HG02981 (cell line): ENCODE data around the gene WNT7A.

Experiments used
- ATAC-seq: cut with Tn5 transposase; IDR thresholded peaks from one replicate; pipeline ENCODE4 v1.9.1; 2021; ENCODE audit warnings: mild to moderate bottlenecking, moderate library complexity; ENCODE audit not compliant: unreplicated experiment

The WNT7A gene

GRCh38 chr3:13849018-13849417, 30.9 kb downstream of the WNT7A start:
- no peak for ATAC-seq

GRCh38 chr3:13846716-13847570, 32.9 kb downstream of the WNT7A start:
- ATAC-seq, result no peak

DNA sequence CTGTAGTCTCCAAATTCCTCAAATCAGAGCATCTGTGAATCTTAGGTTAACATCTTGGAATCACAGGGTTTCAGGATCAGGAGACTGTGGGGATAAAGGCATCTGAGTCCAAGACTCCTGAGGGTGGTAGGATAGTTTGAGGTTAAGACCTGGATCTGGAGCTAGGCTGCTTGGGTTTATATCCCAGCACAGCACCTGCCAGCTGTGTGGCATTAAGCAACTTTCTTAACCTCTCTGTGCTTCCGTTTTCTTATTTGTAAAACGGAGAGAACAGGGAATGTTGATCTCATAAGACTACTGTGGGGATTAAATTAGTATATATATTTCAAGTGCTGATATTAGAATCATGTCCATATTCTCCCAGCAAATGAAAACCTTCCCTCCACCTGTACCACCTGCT, 33.6 kb downstream of the WNT7A start:
- no peak for ATAC-seq

GRCh38 chr3:13845806-13846205, 34.1 kb downstream of the WNT7A start:
- no peak for ATAC-seq

- ATAC-seq, result no peak
These were observed 35.0 kb downstream of the WNT7A start for GRCh38 chr3:13844911-13845310.

DNA sequence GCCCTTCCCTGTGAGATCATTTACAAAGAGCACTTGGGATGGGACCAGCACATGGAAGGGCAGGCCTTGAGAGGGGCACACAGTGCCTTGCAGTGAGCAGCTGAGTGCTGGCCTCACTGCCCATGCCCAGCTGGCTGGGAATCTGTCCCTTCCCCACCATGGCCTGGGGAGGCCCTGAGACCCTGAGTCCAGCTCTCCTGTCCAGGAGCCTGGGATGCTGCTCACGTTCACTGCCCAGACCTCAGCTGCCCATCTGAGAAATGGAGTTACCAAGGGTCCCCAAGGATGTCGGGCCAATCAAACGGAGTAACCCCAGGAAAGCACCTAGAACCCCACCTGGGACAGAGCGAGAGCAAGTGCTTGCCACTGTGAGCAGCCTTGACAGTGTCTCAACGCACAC, 35.6 kb downstream of the WNT7A start:
- ATAC-seq, result no peak

GRCh38 chr3:13843351-13843750, 36.5 kb downstream of the WNT7A start:
- ATAC-seq, result no peak

- ATAC-seq, result no peak
These were observed 37.6 kb downstream of the WNT7A start for GRCh38 chr3:13842226-13842625.

DNA sequence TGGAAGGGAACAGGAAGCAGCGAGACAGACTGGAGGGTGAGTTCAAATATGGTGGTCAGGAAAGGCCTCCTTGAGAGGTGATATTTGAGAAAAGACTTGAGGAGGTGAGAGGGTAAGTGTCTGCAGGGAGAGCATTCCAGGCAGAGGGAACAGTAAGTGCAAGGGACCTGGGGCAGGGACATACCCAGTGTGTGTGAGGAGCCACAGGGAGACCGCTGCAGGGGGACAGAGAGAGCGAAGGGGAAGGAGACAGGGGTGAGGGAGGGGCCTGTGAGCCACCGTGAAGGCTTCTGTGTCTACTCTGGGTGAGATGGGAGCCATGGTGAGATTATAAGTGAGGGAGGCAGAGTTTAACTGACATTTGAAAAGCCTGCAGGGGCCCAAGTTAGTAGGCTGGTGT, 38.0 kb downstream of the WNT7A start:
- ATAC-seq, result no peak

GRCh38 chr3:13841141-13841540, 38.7 kb downstream of the WNT7A start:
- ATAC-seq, result no peak

DNA sequence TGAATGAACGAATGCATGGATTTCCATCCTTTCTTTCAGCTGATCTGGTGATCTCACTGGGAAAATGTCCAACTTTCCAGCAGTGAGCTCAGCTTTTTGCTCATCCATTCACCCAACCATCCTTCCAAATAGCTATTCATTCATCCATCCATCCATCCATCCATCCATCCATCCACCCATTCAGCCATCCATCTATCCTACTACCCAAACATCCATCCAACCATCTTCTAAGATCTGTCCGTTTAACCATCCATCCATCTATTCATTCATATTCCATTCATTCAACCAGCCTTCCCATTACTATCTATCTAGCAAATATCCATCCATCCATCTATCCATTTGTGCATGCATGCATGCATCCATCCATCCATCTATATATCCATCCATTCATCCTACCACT, 39.4 kb downstream of the WNT7A start:
- no peak for ATAC-seq

DNA sequence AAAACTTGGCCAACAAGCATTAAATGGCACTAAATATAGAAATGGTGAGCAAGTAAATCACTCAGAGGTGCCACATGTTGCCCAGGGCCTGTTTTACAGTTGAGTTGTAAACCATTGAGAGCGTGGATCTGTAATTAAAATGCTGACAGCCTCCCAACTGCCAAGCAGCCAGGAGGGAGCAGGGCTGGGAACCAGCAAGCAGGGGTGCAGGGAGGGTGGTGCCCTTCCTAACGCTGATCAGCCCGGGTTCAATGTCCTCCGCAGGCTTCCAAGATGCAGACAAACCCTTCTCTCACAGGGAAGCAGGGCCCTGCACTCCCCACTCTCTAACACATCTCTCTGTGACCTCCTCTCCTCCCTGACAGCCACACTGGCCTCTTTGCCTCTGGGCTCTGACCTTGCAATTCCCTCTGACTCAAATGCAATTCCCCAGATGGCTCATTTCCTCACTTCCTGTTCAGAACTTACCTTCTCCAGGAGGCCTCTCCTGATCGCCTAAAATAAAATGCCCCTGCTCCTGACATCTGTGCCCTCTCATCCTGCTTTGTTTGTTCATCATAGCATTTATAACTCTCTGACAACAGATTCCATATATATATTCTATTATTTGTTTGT, 40.0 kb downstream of the WNT7A start:
- ATAC-seq, result no peak

- ATAC-seq, result no peak
These were observed 40.6 kb downstream of the WNT7A start for GRCh38 chr3:13839253-13839652.

DNA sequence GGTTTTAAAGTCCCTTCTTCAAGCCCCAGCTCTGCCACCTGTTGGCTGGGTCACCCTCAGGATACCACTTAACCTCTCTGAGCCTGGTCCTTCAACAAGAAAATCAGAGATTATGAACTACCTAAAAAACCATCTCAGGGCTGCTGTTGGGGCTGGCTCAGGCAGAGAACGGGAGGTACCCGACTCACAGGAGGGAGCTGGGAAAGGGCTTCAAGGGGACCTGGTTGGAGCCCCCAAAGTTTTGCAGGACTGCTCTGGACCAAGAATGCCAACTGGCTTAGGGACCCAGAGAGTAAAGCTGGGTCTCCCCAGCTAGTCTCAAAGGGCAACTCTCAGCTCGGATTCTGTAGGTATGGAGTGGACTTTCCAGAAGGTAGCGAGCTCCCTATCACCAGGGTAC, 41.5 kb downstream of the WNT7A start:
- ATAC-seq, result no peak

DNA sequence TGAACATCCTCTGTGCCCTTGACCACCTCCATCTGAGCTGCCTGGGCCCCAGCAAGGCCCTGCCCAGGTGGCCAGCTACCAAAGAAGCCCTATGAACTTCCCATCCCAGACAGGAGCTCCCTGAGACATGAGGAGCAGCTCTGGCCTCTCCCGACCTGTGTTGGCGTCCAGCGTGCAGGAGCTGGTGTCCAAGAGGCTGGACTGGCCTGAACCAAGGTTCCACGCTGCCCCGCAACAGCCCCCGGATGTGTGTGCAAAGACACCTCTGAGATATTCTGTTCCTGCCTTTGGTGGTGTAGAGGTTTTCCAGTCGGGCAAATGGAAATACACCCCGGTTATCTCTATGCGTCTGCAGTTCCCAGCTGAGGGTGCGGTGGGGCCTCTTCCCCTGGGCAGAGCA, 42.1 kb downstream of the WNT7A start:
- ATAC-seq, result no peak

DNA sequence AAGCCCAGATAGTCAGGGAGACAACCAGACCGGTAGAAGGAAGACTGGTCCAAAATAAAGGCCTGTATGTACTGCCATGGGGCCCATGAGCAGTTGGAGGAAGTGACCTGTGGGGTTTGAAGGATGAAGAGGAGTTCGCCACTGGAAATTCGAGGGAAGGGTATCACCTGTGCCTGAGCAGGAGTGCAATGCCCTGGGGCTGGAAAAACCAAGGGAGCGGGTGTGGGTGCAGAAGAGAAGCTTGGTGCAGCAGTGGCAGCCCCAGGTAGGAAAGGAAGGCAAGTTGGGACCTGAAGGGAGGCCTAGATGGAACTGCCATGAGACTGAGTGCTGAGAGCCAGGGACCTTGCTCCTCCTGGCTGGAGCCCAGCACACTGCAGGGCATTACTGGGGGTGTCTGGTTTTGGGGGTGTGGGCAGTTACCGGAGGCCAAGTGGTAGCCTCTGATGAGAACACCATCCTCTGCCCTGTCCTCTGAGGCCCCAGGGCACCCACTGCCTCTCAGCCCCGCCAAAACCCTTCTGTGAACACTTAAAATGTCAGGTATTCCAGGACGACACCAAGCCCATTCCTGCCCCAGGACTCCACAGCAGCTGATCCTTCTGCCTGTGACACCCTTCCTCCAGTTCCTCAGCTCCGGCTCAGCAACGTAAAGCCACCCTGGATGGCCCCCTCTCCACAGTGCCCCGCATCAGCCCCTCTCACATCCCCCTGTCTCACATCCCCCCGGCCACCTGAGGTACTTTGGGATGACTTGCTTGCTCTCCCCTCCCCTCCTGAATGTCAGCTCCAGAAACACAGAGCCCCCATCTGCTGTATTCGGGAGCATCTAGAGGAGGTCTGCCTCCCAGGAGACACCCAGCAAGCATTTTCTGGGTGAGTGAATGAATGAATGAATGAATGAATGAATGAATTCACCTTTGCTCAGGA, 42.9 kb downstream of the WNT7A start:
- no peak for ATAC-seq

- no peak for ATAC-seq
These were observed 44.6 kb downstream of the WNT7A start for GRCh38 chr3:13835246-13835645.

DNA sequence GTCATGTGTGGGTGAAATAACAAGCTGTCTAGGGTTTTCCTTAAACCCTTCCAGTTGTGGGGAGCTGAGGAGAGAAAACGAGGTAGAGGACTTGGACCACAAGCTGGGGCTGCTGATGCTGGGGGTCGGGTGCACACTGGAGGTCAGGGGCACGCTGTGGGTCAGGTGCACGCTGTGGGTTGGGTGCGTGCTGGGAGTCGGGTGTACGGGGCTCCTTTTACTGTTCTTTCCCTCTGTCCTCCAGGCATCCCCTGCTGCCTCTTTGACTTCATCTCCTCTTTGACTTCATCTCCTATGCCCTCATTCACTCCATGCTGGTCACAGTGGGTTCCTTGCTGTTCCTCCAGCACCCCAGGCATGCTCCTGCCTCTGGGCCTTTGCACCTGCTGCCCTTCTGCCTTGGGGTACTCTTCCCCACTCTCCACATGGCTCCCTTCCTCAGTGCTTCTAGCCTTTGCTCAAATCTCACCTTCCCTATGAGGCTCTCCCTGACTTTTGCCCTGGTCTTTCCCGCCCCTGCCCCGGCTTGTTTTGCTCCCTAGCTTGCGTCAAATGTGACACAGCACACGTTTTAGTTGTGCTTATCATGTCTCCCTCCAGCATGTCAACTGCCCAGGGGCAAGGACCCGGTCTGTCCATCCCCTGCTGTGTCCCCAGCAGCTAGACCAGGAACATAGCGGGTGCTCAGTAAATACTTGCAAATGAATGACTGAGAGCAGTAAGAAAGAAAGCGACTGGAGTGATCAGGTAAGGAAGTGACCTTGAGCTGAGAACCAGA, 45.4 kb downstream of the WNT7A start:
- ATAC-seq, result no peak

DNA sequence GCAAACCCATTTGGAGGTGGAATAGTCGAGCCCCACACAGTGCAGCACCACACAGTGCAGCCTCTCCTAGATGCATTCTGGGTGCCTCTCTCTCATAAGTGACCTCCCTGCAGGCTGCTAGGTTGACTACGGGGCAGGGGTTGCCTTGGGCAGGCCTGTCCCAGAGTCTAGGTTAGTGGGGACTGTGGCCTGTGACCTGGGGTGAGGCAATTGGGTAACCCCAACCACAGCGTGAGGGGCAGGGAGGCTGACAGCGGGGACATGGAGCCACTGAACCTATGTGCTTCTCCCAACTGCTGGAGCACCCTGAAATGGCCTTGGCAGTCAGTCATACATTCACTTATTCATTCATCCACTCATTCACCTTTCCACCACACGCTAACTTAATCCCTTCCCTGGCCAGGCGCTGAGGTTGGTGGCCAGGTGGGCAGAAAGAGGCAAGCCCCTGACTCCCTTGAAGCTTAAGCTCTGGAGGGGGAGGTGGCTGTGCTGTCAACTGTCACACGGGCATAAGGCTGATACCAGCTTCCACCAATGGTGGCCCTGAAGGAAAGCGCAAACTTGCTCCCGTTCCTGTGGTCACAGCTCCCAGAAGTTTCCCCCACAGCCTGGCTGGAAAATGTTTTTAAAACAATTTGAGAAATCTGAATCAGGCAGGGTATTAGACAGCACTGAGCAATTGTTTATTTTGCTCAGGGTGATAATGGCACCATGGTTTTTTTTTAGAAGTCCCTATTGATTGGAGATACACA, 46.2 kb downstream of the WNT7A start:
- no peak for ATAC-seq

DNA sequence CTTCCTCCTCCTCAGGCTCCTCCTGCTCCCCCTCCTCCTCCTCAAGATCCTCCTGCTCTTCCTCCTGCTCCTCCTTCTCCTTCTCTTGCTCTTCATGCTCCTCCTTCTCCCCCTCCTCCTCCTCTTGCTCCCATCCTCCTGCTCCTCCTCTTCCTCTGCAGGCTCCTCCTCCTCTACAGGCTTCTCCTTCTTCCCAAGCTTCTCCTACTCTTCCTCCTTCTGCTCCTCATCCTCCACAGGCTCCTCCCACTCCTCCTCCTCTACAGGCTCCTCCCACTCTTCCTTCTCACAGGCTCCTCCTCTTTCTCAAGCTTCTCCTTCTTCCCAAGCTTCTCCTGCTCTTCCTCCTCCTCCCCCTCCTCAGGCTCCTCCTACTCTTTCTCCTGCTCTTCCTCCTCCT, 47.7 kb downstream of the WNT7A start:
- no peak for ATAC-seq
